Omental fat pad (tissue), 4 donors: Measurements from ENCODE around the gene CORO7. TPM values are rescaled to one million over a fixed set of nuclear protein-coding genes. Genes with fewer than 3 reads are reported as not detected.

Experiments used
- ATAC-seq: fragments of 150-250 bp; one replicate; pipeline ENCODE4 v1.9.1; 2016; ENCODE audit warnings: mild to moderate bottlenecking, moderate library complexity; ENCODE audit not compliant: low FRiP score
- DNase-seq: peaks from one replicate; pipeline ENCODE4 v3.0.0-alpha.2; 2019; ENCODE audit warnings: low spot score
- CTCF ChIP-seq, 3 donors: fragments of 450-650 bp; IDR thresholded peaks; one replicate each; pipeline ENCODE4 v1.5.1; 2016 to 2017; ENCODE audit warnings: antibody characterized with exemption in 3 of 3, mild to moderate bottlenecking in 3 of 3, moderate library complexity in 2 of 3
- total RNA-seq, 4 donors: library from RNA; depleted of rRNA; stranded (reverse); fragments of >200 nt; gene quantifications; one replicate each; pipeline ENCODE4 v1.1.0, GENCODE V29; 2016

The CORO7 gene
- total RNA-seq, 4 donors from 2014 or later: 15.1 to 46.3 (median 27.5) TPM

- DNase-seq (no peak), ATAC-seq (no peak)
- no peak for TF ChIP-seq CTCF (IDR thresholded peaks at IDR 0.05)
Measured at GRCh38 chr16:4314532-4315185, 101.7 kb downstream of the CORO7 start.

DNA sequence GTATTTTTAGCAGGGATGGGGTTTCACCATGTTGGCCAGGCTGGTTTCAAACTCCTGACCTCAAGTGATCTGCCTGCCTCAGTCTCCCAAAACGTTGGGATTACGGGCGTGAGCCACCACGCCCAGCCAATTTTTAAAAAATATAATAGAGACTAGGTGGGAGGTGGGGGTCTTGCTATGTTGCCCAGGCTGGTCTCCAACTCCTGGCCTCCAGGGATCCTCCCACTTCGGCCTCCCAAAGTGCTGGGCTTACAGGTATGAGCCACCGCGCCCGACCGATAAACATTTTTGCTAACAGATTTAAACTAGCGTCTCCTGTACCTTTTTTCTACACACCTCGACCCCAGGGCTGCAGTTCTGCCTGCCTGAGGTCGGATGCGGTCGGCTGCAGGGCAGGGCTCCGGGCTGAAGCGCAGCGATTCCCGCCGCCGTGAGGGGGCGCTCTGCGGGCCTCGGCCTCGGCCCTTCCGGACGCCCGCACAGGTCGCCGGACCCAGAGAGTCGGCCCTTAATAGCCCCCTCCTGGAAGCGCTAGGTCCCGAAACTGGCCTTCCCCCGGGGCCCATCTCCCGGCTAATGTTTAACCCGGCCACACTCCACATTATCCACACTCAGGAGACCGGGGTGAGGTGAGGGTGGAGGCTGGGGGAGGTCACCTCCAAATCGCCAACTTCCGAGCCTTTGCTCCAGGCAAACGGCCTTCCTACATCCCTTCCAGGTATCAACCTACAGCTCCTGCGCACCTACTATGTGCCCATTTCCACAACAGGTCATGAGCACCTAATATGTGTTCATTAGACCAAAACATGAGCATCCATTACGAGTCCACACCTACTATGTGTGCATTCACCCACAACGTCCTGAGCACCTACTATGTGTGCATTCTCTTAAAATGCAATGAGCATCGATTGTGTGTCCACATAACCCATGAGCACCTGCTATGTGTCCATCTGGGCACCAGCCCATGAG is 102.5 kb downstream of the CORO7 start:
- no peak for DNase-seq
- no peak for TF ChIP-seq CTCF (IDR thresholded peaks at IDR 0.05)
- no peak for ATAC-seq

DNA sequence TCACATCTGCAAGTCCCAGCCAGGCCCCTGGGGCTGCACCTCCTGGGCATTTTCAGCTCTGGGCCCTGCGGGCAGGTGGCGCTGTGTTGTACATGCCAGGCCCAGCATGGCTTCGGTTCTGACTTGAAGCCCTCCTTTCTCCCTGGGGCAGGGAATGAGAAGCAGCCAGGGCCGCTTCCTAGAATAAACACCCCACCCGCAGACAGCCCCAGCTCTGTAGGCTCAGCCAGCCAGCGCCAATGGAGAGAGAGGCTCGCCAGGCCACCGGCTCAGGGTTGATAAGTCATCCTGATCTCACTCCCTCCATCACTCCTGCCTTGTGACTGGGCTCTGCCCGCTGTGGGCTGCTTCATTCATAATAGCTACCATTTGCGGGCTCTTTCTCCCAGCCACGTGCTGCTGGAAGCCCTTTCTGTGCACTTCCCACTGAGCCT is 106.5 kb downstream of the CORO7 start:
- DNase-seq: no peak

GRCh38 chr16:4309102-4309832 is 107.1 kb downstream of the CORO7 start:
- DNase-seq (no peak), ATAC-seq (no peak)
- TF ChIP-seq CTCF (IDR thresholded peaks at IDR 0.05): no peak

More for the DNA sequence above, 106.5 kb downstream of the CORO7 start:
- ATAC-seq: peak; percentile 21
- no peak for TF ChIP-seq CTCF (IDR thresholded peaks at IDR 0.05)

DNA sequence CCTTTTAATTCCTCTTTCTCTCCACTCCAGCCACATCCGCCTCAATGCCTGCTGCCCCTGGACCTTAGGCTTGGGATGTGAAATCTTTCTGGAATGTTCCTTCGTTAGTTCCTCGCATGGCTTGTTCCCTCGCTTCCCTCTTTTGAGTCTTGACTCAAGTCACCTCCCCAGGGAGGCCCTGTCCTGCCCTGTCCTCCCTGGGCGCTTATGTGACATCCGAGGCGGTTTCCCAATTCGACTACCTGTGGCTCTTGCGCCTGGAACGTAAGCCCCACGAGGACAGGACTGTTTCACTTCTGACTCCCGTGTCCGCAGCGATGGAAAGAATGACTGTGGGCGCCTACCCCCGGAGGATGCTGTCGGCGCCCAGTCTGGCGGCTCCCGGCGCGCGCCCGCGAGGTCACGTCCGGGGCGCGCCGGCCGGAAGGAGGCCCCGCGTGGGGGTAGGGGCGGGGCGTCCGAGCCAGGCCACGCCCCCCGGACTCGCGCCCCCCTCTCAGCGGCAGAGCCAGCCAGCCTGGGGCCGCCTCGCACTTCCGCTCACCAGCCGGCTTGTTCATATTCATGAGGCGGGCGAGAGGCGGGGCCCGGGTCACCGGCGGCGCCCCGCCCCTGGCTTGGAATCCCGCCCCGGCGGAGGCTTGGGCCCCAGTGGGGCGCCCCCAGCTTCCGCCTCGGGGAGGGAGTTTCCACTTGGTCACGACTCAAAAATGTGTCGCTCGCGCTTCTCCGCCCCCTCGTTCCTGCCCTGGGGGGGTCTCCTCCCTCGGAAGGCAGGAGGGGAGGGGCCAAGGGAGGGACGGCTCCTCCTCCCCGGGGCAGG is 109.0 kb downstream of the CORO7 start:
- no peak for TF ChIP-seq CTCF (IDR thresholded peaks at IDR 0.05)
- DNase-seq (peak; percentile 90), ATAC-seq (peak; percentile 94)
